H9 (cell line): ENCODE measurements around the gene DDOST. TPM values are rescaled to one million over a fixed set of nuclear protein-coding genes. Genes with fewer than 3 reads are reported as not detected.

Experiments used
- DNase-seq: peaks from one replicate; pipeline ENCODE4 v3.0.0-alpha.2; 2017
- H2AFZ ChIP-seq: one replicate; pipeline ENCODE4 v1.6.1; 2013; ENCODE audit warnings: mild to moderate bottlenecking, low read length, control low read depth, moderate library complexity
- H2AK5ac ChIP-seq: 2 replicates; pipeline ENCODE4 v1.6.1; 2013; ENCODE audit warnings: low read length, control low read depth, mixed read lengths; ENCODE audit not compliant: insufficient read length
- H2BK120ac ChIP-seq: one replicate; pipeline ENCODE4 v1.6.1; 2013; ENCODE audit warnings: low read depth, mild to moderate bottlenecking, low read length, control low read depth, inconsistent platforms; ENCODE audit not compliant: poor library complexity, severe bottlenecking
- H2BK12ac ChIP-seq: 2 replicates; pipeline ENCODE4 v1.6.1; 2013; ENCODE audit warnings: low read length, control low read depth, mixed read lengths, low read depth; ENCODE audit not compliant: insufficient read length
- H2BK15ac ChIP-seq: 2 replicates; pipeline ENCODE4 v1.6.1; 2013; ENCODE audit warnings: low read depth, low read length, control low read depth
- H2BK20ac ChIP-seq: one replicate; pipeline ENCODE4 v1.6.1; 2013; ENCODE audit warnings: low read depth, mild to moderate bottlenecking, low read length, control low read depth, inconsistent platforms; ENCODE audit not compliant: poor library complexity, severe bottlenecking
- H2BK5ac ChIP-seq: 2 replicates; pipeline ENCODE4 v1.6.1; 2013; ENCODE audit warnings: low read length, control low read depth, mixed read lengths; ENCODE audit not compliant: insufficient read length
- H3K14ac ChIP-seq: 2 replicates; pipeline ENCODE4 v1.6.1; 2013; ENCODE audit warnings: low read length, control low read depth; ENCODE audit not compliant: insufficient read depth
- H3K18ac ChIP-seq: 2 replicates; pipeline ENCODE4 v1.6.1; 2013; ENCODE audit warnings: low read depth, mild to moderate bottlenecking, mixed read lengths, low read length, control low read depth; ENCODE audit not compliant: insufficient read length
- H3K23ac ChIP-seq: 2 replicates; pipeline ENCODE4 v1.6.1; 2013; ENCODE audit warnings: low read length, control low read depth, mixed read lengths, low read depth; ENCODE audit not compliant: insufficient read length
- H3K23me2 ChIP-seq: 2 replicates; pipeline ENCODE4 v1.6.1; 2013; ENCODE audit warnings: low read depth, mild to moderate bottlenecking, mixed read lengths, low read length, control low read depth; ENCODE audit not compliant: insufficient read length, poor library complexity, severe bottlenecking
- H3K27ac ChIP-seq: 2 replicates; pipeline ENCODE4 v1.5.1; 2013; ENCODE audit warnings: low read length, control low read depth, mixed read lengths, low read depth; ENCODE audit not compliant: insufficient read length
- H3K27me3 ChIP-seq: 2 replicates; pipeline ENCODE4 v1.6.1; 2013; ENCODE audit warnings: low read length, control low read depth, inconsistent platforms; ENCODE audit not compliant: insufficient read depth
- H3K4ac ChIP-seq: 2 replicates; pipeline ENCODE4 v1.6.1; 2013; ENCODE audit warnings: low read depth, mild to moderate bottlenecking, control low read depth, inconsistent platforms, low read length, moderate library complexity
- H3K4me1 ChIP-seq: 2 replicates; pipeline ENCODE4 v1.6.1; 2013; ENCODE audit warnings: low read length, control low read depth, inconsistent platforms; ENCODE audit not compliant: insufficient read depth
- H3K4me2 ChIP-seq: 2 replicates; pipeline ENCODE4 v1.6.1; 2013; ENCODE audit warnings: low read length, control low read depth, mixed read lengths; ENCODE audit not compliant: insufficient read length, insufficient read depth
- H3K56ac ChIP-seq: 2 replicates; pipeline ENCODE4 v1.6.1; 2013; ENCODE audit warnings: low read depth, mild to moderate bottlenecking, mixed read lengths, low read length, control low read depth; ENCODE audit not compliant: insufficient read length
- H3K79me1 ChIP-seq: 2 replicates; pipeline ENCODE4 v1.6.1; 2013; ENCODE audit warnings: low read depth, mild to moderate bottlenecking, moderate library complexity, low read length, control low read depth, inconsistent platforms; ENCODE audit not compliant: insufficient read depth, poor library complexity, severe bottlenecking
- H3K79me2 ChIP-seq: 2 replicates; pipeline ENCODE4 v1.6.1; 2013; ENCODE audit warnings: low read length, control low read depth, inconsistent platforms; ENCODE audit not compliant: insufficient read depth
- H3K9ac ChIP-seq: 2 replicates; pipeline ENCODE4 v1.6.1; 2013; ENCODE audit warnings: low read length, control low read depth, mixed read lengths; ENCODE audit not compliant: insufficient read length; ENCODE audit errors: extremely low read depth
- H3K9me3 ChIP-seq: one replicate; pipeline ENCODE4 v1.6.1; 2013; ENCODE audit warnings: low read depth, low read length, inconsistent platforms; ENCODE audit not compliant: control insufficient read depth
- H3T11ph ChIP-seq: one replicate; pipeline ENCODE4 v1.6.1; 2013; ENCODE audit warnings: mild to moderate bottlenecking, low read length, control low read depth, inconsistent platforms
- H4K20me1 ChIP-seq: one replicate; pipeline ENCODE4 v1.6.1; 2013; ENCODE audit not compliant: control insufficient read depth, insufficient read length, insufficient read depth
- H4K5ac ChIP-seq: 2 replicates; pipeline ENCODE4 v1.6.1; 2013; ENCODE audit warnings: low read depth, mild to moderate bottlenecking, mixed read lengths, low read length, control low read depth; ENCODE audit not compliant: insufficient read length
- H4K8ac ChIP-seq: replicated peaks from 2 replicates; pipeline ENCODE4 v1.6.1; 2013; ENCODE audit warnings: low read length, control low read depth, mixed read lengths, low read depth; ENCODE audit not compliant: insufficient read length
- H4K91ac ChIP-seq: 2 replicates; pipeline ENCODE4 v1.6.1; 2013; ENCODE audit warnings: low read depth, mild to moderate bottlenecking, moderate library complexity, mixed read lengths, low read length, control low read depth; ENCODE audit not compliant: insufficient read length
- H3K27ac Mint-ChIP-seq, 3 experiments: 2 replicates in 2 of 3; 3 replicates in 1 of 3; pipeline ENCODE4 v1.8.0; 2020 to 2021; ENCODE audit warnings: mixed read lengths in 3 of 3, mild to moderate bottlenecking in 1 of 3, moderate library complexity in 1 of 3
- H3K27me3 Mint-ChIP-seq: 2 replicates; pipeline ENCODE4 v1.8.0; 2021; ENCODE audit warnings: low read depth, mild to moderate bottlenecking, moderate library complexity, mixed read lengths
- H3K36me3 Mint-ChIP-seq, 3 experiments: 2 replicates in 2 of 3; 3 replicates in 1 of 3; pipeline ENCODE4 v1.8.0; 2020 to 2021; ENCODE audit warnings: low read depth in 3 of 3, mixed read lengths in 3 of 3; ENCODE audit not compliant: insufficient read depth in 1 of 3
- H3K4me1 Mint-ChIP-seq, 2 experiments: 2 replicates each; pipeline ENCODE4 v1.8.0; 2020; ENCODE audit warnings: mixed read lengths in 2 of 2
- H3K4me3 Mint-ChIP-seq, 2 experiments: 2 replicates in 1 of 2; 3 replicates in 1 of 2; pipeline ENCODE4 v1.8.0; 2020 to 2021; ENCODE audit warnings: mild to moderate bottlenecking in 2 of 2, mixed read lengths in 2 of 2, moderate library complexity in 1 of 2
- H3K9me3 Mint-ChIP-seq, 2 experiments: 2 replicates in 1 of 2; 3 replicates in 1 of 2; pipeline ENCODE4 v1.8.0; 2020; ENCODE audit warnings: mild to moderate bottlenecking in 2 of 2, mixed read lengths in 2 of 2, moderate library complexity in 1 of 2
- WGBS: extraction: QIAGEN DNeasy Blood & Tissue Kit; methylation state at CpG from one replicate; pipeline ENCODE4 v1.1.7; 2013; ENCODE audit warnings: missing lambda C conversion rate, low lambda C conversion rate, mixed read lengths; ENCODE audit not compliant: insufficient read length; ENCODE audit errors: extremely low coverage; 5-methylcytosine and 5-hydroxymethylcytosine counted together
- total RNA-seq: library from RNA; stranded (reverse); gene quantifications from 2 replicates; pipeline ENCODE4 v1.2.1, GENCODE V29; 2021
- TF ChIP-seq, protein P1 (sequence below): fragments of 200-600 bp; sonication (generic); conservative IDR thresholded peaks from 3 replicates; pipeline ENCODE4 v1.8.0; 2021; ENCODE audit warnings: antibody characterized with exemption, mild to moderate bottlenecking

The DDOST gene
- total RNA-seq, 1 experiment from 2014 or later: 255 TPM

DNA sequence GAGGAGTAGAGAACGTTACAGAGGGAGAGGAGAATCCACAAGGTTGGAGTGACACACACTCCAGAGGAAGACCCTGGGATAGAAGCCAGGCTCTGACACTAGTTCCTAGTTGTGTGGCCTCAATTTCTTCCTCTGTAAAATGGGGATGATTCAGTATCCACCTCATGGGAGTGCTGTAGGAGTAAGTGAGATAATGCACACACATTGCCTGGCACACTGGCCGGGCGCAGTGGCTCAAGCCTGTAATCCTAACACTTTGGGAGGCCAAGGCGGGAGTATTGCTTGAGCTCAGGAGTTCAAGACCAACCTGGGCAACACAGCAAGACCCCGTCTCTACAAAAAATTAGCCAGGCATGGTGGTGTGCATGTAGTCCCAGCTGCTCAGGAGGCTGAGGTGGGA lies 47.7 kb upstream of the DDOST start:
- H3K23me2 ChIP-seq: no peaks in the 10 kb centered on the region
- no peaks in the 10 kb centered on the region for H3K4me1 ChIP-seq
- no peak overlapping the region for H2BK5ac ChIP-seq
- no peak overlapping the region for H2BK20ac ChIP-seq
- no peaks in the 10 kb centered on the region for H3K79me1 ChIP-seq
- no peak overlapping the region for H2BK15ac ChIP-seq
- H2BK120ac ChIP-seq: no peak overlapping the region
- H4K5ac ChIP-seq: no peak overlapping the region
- DNase-seq: no peak
- no CpG with 5 or more reads among the region's 5 CpGs for WGBS
- no peak overlapping the region for H3K14ac ChIP-seq
- Mint-ChIP-seq H3K4me3 (no peak overlapping the region), H3K27me3 (no peaks in the 10 kb centered on the region), H3K4me1 (no peaks in the 10 kb centered on the region), H3K9me3 (no peaks in the 10 kb centered on the region), H3K27ac (no peak overlapping the region; a peak in 1 of 7 replicates), H3K36me3 (peaks cover 5 to 28% (median 8%) of the 10 kb centered on the region in 3 experiments; a peak in 4 of 7 replicates)
- no peak overlapping the region for H4K8ac ChIP-seq
- H3K27me3 ChIP-seq: no peaks in the 10 kb centered on the region
- H3T11ph ChIP-seq: no peak overlapping the region
- no peak overlapping the region for H3K9ac ChIP-seq
- no peak overlapping the region for H3K4me2 ChIP-seq
- H3K4ac ChIP-seq: no peak overlapping the region
- H4K20me1 ChIP-seq: no peaks in the 10 kb centered on the region
- no peak overlapping the region for H3K18ac ChIP-seq
- no peak overlapping the region for H3K27ac ChIP-seq
- no peak overlapping the region for H3K23ac ChIP-seq
- H2AK5ac ChIP-seq: no peak overlapping the region
- H3K56ac ChIP-seq: no peak overlapping the region
- no peak overlapping the region for H2AFZ ChIP-seq
- TF ChIP-seq, protein P1, sequence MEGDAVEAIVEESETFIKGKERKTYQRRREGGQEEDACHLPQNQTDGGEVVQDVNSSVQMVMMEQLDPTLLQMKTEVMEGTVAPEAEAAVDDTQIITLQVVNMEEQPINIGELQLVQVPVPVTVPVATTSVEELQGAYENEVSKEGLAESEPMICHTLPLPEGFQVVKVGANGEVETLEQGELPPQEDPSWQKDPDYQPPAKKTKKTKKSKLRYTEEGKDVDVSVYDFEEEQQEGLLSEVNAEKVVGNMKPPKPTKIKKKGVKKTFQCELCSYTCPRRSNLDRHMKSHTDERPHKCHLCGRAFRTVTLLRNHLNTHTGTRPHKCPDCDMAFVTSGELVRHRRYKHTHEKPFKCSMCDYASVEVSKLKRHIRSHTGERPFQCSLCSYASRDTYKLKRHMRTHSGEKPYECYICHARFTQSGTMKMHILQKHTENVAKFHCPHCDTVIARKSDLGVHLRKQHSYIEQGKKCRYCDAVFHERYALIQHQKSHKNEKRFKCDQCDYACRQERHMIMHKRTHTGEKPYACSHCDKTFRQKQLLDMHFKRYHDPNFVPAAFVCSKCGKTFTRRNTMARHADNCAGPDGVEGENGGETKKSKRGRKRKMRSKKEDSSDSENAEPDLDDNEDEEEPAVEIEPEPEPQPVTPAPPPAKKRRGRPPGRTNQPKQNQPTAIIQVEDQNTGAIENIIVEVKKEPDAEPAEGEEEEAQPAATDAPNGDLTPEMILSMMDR: no peak
- H3K79me2 ChIP-seq: no peaks in the 10 kb centered on the region
- H2BK12ac ChIP-seq: no peak overlapping the region
- no peak overlapping the region for H4K91ac ChIP-seq
- H3K9me3 ChIP-seq: no peaks in the 10 kb centered on the region
